HUES48 (cell line): ENCODE measurements around the gene IQSEC3.
A peak's percentile ranks its signal among the peaks of the same experiment; 100 is the strongest.
"Not testable (repeated sequence)": the region's sequence is repeated elsewhere in the genome, so short reads cannot be mapped to it uniquely, and the experiment has no call there.

Experiments
- H3K27ac ChIP-seq: one replicate; pipeline ENCODE4 v1.7.0; 2013; ENCODE audit warnings: low read depth, low read length, inconsistent platforms
- H3K27me3 ChIP-seq: 2 replicates; pipeline ENCODE4 v1.6.1; 2013; ENCODE audit warnings: mild to moderate bottlenecking, low read length; ENCODE audit not compliant: control insufficient read depth, insufficient read depth
- H3K36me3 ChIP-seq: 2 replicates; pipeline ENCODE4 v1.6.1; 2013; ENCODE audit warnings: low read length; ENCODE audit not compliant: control insufficient read depth, insufficient read depth
- H3K4me1 ChIP-seq: 2 replicates; pipeline ENCODE4 v1.6.1; 2013; ENCODE audit warnings: mild to moderate bottlenecking, low read length; ENCODE audit not compliant: control insufficient read depth, insufficient read depth
- H3K4me3 ChIP-seq: 2 replicates; pipeline ENCODE4 v1.5.1; 2013; ENCODE audit warnings: mild to moderate bottlenecking, low read depth, low read length
- H3K9ac ChIP-seq: 2 replicates; pipeline ENCODE4 v1.6.1; 2013; ENCODE audit warnings: mild to moderate bottlenecking, low read depth, low read length, moderate library complexity
- H3K9me3 ChIP-seq: 2 replicates; pipeline ENCODE4 v1.6.1; 2013; ENCODE audit warnings: low read length; ENCODE audit not compliant: control insufficient read depth, insufficient read depth

IQSEC3 gene

DNA sequence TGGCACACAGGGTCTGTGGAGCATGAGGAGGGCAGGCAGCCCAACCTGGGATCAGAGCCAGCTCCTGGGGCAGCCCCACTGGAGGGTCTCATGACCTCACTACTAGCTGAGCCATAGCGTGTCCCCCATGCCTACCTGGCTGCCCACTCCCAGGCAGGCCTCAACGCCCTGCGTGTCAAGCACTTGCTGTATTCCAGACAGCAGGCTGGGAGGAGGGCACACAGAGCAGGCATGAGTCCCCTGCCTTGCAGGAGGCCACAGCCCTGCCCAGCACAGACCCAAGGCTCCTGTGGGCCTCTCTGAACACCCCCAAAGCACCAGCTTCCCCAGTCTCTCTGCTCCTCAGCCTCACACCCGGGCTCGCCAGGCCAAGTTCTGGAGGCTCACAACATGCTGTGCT, 64.0 kb downstream of the IQSEC3 start:
- Histone ChIP-seq H3K4me1 (no peaks in the 10 kb centered on the region), H3K4me3 (no peak overlapping the region), H3K27me3 (no peaks in the 10 kb centered on the region), H3K9ac (no peak overlapping the region), H3K27ac (no peak overlapping the region), H3K9me3 (no peaks in the 10 kb centered on the region), H3K36me3 (no peaks in the 10 kb centered on the region)

DNA sequence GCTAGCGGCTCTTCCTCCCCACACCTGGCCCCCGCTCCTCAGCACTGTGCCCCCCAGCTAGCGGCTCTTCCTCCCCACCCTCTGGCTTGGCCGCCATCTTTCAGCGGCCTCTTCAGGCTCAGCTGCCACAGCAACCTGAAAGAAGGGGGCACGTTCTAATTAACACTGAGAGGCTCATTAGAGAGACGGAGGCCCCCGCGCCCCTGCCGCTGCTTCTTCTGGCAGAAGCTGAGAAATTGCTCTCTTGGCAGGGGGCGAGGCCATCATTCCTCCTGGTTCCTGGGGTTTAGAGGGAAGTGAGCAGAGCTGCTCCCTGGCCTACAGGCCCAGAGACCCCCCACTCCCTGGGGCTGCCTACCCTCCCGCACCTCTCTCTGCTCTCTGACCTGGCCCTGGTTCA, 64.4 kb downstream of the IQSEC3 start:
- H3K27ac ChIP-seq = no peak overlapping the region

DNA sequence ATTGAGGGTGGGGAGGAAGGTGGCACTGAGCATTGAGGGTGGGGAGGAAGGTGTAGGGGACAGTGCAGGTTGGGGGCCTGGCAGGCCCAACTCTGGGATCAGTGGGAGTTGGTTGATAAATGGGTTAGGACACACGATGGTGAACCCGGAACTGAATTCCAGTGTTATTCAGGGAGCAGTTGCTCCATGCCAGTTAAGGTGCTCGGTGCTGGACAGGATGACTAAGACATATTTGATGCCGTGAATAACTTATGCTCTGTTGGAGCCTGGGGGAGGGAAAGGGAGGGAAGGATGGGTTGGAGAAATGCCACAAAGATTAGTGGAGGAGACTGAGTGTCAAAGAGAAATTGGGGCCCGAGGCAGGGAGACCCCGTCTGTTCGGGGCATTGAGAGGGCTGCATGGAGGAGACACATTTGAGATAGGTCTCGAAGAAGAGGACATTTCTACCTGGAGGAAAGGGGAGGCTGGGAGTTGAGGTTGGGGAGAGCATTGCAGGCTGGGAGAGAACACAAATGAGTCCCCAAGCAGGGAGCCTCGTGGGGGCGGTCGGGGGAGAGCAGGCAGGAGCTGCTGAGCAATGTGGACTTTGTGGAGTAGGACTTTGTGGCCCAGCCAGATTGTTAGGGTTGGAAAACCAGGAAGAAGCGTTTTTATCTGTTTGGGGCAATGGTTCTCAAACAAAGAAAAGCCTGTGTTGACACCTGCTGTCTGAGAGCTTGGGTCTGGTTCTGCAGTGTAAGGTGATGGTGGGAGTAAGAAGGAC, 65.3 kb downstream of the IQSEC3 start:
- H3K4me1 ChIP-seq = no peaks in the 10 kb centered on the region
- no peaks in the 10 kb centered on the region for H3K9me3 ChIP-seq
- no peaks in the 10 kb centered on the region for H3K36me3 ChIP-seq
- H3K27me3 ChIP-seq = no peaks in the 10 kb centered on the region
- H3K9ac ChIP-seq = no peak overlapping the region
- H3K27ac ChIP-seq = no peak overlapping the region
- no peak overlapping the region for H3K4me3 ChIP-seq

More for the DNA sequence above, 64.4 kb downstream of the IQSEC3 start:
- Histone ChIP-seq H3K27me3 (no peaks in the 10 kb centered on the region), H3K4me3 (no peak overlapping the region), H3K4me1 (no peaks in the 10 kb centered on the region), H3K9me3 (no peaks in the 10 kb centered on the region), H3K36me3 (no peaks in the 10 kb centered on the region), H3K9ac (no peak overlapping the region)

DNA sequence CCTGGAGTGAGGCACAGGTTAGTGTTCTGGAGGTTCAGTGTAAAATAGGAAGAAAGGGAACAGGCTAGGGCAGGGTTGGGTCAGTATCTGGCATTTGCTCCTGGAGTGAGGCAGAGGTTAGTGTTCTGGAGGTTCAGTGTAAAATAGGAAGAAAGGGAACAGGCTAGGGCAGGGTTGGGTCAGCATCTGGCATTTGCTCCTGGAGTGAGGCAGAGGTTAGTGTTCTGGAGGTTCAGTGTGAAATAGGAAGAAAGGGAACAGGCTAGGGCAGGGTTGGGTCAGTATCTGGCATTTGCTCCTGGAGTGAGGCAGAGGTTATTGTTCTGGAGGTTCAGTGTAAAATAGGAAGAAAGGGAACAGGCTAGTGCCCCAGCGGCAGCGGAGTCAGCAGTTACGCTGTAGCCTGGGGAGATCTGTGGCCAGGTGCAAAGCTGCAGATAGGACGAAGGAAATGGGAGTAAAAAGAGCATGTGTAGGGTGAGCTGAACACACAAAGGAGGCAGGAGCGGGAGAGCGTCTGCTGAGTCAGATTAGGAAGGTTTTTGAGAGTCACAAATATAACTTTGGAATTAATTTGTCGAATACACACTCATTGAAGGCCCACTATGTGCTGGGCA, 67.2 kb downstream of the IQSEC3 start:
- H3K27me3 ChIP-seq, H3K9me3 ChIP-seq, H3K9ac ChIP-seq, H3K27ac ChIP-seq, H3K4me1 ChIP-seq, H3K36me3 ChIP-seq, H3K4me3 ChIP-seq: not testable (repeated sequence)

DNA sequence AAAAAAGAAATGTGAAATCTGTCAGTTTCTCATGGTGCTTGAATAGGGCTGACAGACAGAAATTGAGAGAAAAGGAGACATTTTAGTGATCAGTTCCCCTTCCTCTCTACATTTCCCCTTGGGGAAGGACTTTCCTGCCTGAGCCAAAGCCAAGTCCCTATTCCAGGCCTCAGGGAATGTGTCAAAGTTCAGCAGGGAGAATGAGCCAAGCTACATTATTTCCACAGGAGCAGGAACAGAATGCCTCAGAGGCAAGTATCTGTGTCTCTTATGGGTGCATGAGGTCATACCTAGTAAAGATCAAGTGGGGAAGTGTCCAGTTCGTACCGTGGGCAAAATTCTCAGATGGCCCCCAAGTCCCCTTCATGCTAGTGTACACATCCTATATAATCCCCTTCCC, 68.6 kb downstream of the IQSEC3 start:
- H3K27ac ChIP-seq = no peak overlapping the region
- no peak overlapping the region for H3K4me3 ChIP-seq
- no peak overlapping the region for H3K9ac ChIP-seq
- H3K27me3 ChIP-seq = peaks cover 17% of the 10 kb centered on the region
- H3K4me1 ChIP-seq = peaks cover 13% of the 10 kb centered on the region
- H3K36me3 ChIP-seq = no peaks in the 10 kb centered on the region
- no peaks in the 10 kb centered on the region for H3K9me3 ChIP-seq

DNA sequence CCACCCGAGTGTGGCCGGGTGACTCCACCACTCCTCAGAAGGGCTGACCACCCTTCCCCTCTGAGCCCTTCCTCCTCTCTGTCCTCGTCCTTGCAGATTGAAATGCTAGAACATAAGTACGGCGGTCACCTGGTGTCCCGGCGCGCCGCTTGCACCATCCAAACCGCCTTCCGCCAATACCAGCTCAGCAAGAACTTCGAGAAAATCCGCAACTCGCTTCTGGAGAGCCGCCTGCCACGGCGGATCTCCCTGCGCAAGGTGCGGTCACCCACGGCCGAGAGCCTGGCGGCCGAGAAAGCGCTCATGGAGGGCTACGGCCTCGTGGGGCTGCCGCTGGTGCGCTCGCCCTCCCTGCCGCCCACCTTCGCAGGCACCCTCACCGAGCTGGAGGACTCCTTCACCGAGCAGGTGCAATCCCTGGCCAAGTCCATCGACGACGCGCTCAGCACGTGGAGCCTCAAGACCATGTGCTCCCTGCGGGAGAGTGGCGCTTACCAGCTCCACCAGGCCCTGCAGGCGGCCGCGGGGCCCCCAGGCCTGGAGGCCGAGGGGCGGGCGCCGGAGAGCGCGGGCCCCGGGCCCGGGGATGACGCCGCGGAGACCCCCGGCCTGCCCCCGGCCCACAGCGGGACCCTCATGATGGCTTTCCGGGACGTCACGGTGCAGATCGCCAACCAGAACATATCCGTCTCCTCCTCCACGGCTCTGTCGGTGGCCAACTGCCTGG, 71.8 kb downstream of the IQSEC3 start:
- Histone ChIP-seq H3K9ac (no peak overlapping the region), H3K27me3 (peaks cover 35% of the 10 kb centered on the region), H3K36me3 (no peaks in the 10 kb centered on the region), H3K4me3 (no peak overlapping the region), H3K4me1 (peaks cover 25% of the 10 kb centered on the region), H3K9me3 (no peaks in the 10 kb centered on the region), H3K27ac (no peak overlapping the region)

DNA sequence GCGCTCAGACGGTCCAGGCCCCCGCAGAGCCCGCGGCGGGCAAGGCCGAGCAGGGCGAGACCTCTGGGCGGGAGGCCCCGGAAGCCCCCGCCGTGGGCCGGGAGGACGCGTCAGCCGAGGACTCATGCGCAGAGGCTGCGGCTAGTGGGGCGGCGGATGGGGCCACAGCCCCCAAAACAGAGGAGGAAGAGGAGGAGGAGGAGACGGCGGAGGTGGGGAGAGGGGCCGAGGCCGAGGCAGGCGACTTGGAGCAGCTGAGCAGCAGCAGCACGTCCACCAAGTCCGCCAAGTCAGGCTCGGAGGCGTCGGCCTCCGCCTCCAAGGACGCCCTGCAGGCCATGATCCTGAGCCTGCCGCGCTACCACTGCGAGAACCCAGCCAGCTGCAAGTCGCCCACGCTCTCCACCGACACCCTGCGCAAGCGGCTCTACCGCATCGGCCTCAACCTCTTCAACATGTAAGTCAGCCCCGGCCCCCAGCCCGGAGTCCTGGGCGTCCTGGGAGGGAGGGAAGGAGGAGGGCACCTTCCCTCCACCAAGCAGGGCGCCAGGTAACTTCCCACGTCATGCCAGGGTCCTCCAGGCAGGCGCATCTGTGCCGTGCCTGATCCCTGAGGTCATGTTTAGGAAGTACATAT, 72.4 kb downstream of the IQSEC3 start:
- Histone ChIP-seq H3K36me3 (no peaks in the 10 kb centered on the region), H3K4me3 (peak overlapping the region; percentile 27), H3K27ac (no peak overlapping the region), H3K4me1 (peaks cover 25% of the 10 kb centered on the region), H3K9me3 (no peaks in the 10 kb centered on the region), H3K9ac (no peak overlapping the region), H3K27me3 (peaks cover 35% of the 10 kb centered on the region)

DNA sequence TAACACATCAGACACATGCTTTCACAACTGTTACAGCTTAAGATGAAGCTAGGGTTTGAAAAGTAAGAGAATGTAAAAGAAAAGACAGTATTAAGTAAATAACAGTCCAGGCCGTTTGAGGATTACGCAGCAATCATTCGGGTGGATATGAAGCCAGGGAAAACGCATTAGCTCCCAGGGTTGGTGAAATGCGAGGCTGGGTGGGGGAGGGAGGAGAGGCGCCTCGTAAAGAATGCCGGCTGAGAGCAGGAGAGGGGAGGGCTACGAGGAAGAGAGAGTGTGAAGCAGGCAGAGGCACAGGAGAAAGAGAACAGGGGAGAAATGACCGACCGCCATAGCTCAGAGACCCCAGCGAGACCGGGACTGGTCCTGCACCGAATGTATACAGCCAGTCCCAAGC, 73.0 kb downstream of the IQSEC3 start:
- peaks cover 35% of the 10 kb centered on the region for H3K27me3 ChIP-seq
- H3K36me3 ChIP-seq = no peaks in the 10 kb centered on the region
- H3K4me3 ChIP-seq = peak overlapping the region; percentile 27; the same call in 1 of the 2 replicates

DNA sequence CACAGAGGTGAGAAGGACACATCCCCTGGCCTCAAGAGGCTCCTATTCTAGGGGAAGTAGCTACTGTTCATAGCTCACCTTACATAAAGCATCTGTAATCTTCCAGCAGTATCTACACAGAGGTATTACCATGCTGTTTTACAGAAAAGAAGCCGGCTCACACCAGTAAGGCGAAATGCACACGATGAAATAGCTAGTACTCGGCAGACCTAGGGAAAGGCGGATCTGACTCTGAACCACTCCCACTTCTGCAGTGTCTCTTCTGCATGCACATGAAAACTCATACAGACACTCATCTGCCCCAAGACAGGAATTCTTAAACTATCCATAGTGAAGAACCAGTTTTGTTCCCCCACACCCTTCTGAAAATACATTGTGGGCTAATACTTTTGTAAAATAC, 73.6 kb downstream of the IQSEC3 start:
- no peaks in the 10 kb centered on the region for H3K36me3 ChIP-seq
- peaks cover 35% of the 10 kb centered on the region for H3K27me3 ChIP-seq
- peaks cover 32% of the 10 kb centered on the region for H3K4me1 ChIP-seq
- no peak overlapping the region for H3K9ac ChIP-seq
- no peaks in the 10 kb centered on the region for H3K9me3 ChIP-seq
- H3K4me3 ChIP-seq = no peak overlapping the region
- no peak overlapping the region for H3K27ac ChIP-seq

More for the DNA sequence above, 73.0 kb downstream of the IQSEC3 start:
- H3K27ac ChIP-seq = no peak overlapping the region
- H3K4me1 ChIP-seq = peaks cover 30% of the 10 kb centered on the region
- no peak overlapping the region for H3K9ac ChIP-seq
- H3K9me3 ChIP-seq = no peaks in the 10 kb centered on the region

DNA sequence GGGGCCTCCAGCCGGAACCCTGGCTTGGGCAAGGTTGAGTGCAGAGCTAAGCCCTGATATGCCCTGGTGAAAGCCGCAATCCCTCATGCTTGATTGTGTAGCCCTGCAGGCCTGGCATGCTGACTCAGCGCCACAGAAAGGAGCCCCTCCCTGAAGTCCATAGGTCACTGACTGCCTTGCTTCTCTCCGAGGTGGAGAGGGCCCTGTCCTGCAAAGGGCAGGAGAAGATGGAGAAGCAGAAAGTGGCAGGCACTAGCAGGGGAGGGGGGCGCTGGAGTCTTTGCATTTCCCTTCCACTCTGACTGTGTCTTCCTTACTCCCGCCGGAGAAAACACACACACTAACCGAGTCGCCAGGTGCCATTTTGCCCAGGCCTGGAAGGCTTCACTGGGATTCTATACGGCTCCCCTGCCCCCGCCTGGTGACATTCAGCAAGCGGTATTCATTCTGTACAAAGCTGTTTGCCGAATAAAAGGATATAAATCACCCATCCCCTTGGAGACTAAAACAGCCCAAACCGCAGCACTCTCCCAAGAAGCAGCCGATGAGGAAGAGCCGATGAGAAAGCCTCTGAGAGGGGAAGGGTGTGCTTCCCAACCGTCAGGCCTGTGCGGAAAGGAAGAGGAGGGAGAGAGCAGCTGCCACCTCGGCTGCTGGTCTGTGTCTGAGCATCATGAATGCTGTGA, 77.5 kb downstream of the IQSEC3 start:
- H3K4me1 ChIP-seq = peaks cover 29% of the 10 kb centered on the region
- H3K9me3 ChIP-seq = no peaks in the 10 kb centered on the region
- H3K27me3 ChIP-seq = peaks cover 28% of the 10 kb centered on the region
- no peak overlapping the region for H3K27ac ChIP-seq
- H3K4me3 ChIP-seq = no peak overlapping the region
- H3K36me3 ChIP-seq = no peaks in the 10 kb centered on the region
- H3K9ac ChIP-seq = no peak overlapping the region
